Smooth muscle cell of the brain vasculature (primary cell): ENCODE measurements around the gene LEMD2.
"Not testable (repeated sequence)": the region's sequence is repeated elsewhere in the genome, so short reads cannot be mapped to it uniquely, and the experiment has no call there.

Source experiments
- DNase-seq: peaks from one replicate; pipeline ENCODE4 v3.0.0-alpha.2; 2012; ENCODE audit warnings: low read depth, low spot score

The LEMD2 gene

DNA sequence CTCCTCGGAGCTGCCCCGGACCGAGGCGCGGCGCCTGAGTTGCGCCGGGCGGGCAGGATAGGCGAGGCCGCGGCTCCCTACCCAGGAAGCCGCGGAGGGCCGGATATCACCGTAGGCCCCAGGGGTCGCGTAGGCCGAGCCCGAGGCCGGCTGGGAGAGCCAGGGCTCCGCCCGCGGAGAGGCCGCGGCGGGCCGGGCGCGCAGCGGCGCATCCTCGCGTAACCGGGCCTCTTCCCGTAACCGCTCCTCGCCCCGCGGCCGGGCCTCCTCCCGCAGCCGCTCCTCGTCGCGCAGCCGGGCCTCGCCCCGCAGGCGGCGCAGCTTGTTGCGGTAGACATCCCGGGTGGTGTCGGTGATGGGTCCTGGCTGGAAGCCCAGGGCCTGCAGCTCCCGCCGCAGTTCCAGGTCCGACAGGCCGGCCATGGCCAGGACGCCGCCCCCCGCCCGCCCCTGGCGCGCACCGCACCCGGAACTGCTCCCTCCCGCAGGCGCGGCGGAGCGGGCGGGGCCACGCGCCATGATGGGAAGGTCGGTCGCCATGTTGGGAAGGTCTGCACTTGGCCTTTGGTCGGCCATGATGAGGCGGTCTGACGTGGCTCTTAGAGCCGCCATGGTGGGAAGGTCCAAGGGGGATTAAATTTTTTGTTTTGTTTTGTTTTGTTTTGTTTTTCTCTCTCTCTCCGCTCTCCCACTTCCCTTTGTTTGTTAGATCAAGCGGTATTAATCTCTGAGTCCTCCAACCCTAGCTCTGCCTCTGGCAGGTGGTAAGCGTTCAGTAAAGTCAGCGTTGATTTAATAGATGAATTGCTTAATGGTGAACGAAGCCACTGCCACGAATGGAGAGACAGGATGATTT is at the start of gene LEMD2:
LEMD2 (minus strand) TSS at position 437 of the 856 bp plus-strand sequence; CDS start at position 423, 14 bp downstream.
- peak; percentile 88 for DNase-seq

DNA sequence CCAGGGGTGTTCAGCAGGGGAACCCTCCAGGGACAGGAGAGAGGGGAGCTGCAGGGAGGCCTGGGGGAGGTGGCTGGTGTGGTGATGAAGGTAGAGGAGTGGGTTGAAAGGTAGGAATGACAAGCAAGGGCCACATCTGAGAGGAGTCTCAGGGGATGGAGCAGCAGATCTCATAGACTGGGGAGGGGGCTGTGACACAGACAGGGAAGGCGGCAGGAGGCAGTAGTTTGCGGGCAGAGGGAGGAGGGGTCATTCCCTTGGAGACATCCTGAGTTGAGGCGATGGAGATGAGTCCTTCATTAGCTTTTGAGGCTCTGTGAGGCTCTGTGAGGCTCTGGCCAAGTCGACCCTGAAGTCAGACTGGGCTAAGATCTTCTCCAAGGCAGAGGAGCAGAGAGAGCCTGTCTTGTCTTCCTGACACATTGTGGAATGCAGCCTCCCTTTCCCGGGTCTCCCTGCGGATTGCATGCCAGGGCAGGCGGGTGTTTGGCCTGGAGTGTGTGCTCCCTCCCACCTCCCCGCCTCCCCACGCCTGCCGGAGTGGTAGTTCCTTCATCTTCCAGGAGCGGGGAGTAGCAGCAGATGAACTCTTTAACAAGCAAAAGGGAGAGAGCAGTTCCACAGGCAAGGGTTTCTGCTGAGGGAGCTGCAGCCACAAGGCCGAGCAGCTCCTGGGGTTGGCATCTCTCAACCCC is 49.2 kb upstream of the LEMD2 start:
- DNase-seq = no peak

GRCh38 chr6:33836806-33837469 is 48.0 kb upstream of the LEMD2 start:
- no peak for DNase-seq

DNA sequence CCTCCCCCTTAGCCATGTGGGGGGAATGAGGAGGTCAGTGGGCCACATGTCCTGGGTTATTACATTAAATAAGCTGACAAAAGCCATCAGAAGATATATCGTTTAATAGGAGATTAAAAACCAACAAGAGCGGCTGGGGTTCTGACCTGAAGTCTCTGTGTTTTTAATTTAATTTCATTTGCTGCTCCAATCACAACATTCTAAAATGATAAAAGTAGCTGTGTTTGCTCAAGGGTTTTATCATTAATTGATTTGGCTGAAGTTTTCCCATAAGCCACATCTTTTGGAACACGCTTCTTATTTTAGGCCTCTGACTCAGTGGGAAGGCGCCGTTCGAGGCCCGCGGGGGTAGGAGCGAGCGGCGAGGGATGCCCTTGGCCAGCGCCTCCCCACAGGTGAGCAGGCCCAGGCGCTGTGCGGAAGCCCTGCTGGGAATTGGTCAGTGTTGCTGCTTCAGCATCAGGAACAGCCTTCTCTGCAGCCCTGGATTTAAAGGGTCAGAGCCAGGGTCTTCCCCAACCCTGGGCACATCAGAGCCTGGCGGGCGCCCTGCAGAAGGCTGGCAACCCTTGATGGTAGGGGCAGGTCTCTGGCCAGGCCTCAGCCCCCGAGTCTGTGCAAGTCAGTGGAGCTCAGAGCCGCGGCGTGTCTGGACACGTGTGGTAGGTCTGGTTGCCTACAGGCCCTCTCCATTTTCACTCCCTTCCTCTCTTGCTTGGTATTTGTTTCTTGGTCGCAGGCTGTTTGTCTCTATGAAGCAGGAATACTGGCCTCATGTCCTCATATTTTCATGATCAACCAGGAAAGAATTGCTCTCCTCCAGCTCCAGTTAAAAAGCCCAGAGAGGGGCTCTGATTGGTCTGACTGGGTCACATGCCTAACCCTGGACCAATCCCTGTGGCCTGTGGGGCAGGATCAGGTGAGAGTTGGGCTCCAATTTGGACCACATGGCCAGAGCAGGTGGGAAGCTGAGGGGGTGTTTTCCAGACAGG is 45.8 kb upstream of the LEMD2 start:
- no peak for DNase-seq

GRCh38 chr6:33833599-33833998 is 44.7 kb upstream of the LEMD2 start:
- no peak for DNase-seq

DNA sequence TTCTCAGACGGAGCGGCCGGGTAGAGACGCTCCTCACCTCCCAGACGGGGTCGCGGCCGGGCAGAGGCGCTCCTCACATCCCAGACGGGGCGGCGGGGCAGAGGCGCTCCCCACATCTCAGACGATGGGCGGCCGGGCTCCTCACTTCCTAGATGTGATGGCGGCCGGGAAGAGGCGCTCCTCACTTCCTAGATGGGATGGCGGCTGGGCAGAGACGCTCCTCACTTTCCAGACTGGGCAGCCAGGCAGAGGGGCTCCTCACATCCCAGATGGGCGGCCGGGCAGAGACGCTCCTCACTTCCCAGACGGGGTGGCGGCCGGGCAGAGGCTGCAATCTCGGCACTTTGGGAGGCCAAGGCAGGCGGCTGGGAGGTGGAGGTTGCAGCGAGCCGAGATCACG is 43.9 kb upstream of the LEMD2 start:
- DNase-seq = not testable (repeated sequence)

DNA sequence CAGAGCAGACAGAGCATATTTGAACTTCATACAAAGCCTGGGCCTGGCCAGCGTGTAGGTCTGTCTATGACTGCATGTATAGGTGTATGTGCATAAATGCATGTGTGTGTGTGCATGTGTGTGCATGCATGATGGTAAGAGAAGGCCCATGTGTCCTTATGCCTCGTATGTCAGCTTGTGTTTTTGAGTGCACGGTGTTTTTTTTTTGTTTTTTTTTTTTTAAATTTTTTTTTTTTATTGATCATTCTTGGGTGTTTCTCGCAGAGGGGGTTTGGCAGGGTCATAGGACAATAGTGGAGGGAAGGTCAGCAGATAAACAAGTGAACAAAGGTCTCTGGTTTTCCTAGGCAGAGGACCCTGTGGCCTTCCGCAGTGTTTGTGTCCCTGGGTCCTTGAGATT is 42.8 kb upstream of the LEMD2 start:
- DNase-seq = not testable (repeated sequence)

DNA sequence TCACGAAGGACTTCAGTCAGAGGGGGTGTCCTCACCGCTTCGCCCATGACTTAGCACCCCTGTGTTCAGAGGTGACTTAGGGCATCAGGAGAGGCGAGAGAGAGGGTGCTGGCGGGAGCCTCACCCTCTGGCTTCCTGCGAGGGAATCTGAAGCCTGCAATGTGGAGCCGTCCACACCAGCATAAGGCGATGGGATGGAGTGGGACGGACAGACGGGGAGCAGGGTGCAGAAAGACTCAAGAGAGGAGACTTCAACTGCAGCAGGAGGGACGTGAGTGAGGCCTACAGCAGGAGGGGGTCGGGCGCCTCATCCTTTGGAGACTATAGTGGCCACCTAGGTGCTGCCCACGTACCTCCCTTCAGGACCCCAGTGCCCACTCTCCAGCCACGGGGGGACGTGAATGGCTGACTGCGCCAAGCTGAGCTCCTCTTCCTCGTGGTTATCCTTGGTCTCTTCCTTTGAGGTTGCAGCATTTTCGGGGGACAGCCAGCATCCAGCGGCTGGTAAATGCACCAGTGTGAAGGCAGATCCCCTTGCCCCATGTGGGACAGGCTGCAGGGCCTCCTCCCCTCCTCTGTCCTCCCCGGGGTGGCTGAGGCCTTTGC is 41.8 kb upstream of the LEMD2 start:
- DNase-seq = no peak

DNA sequence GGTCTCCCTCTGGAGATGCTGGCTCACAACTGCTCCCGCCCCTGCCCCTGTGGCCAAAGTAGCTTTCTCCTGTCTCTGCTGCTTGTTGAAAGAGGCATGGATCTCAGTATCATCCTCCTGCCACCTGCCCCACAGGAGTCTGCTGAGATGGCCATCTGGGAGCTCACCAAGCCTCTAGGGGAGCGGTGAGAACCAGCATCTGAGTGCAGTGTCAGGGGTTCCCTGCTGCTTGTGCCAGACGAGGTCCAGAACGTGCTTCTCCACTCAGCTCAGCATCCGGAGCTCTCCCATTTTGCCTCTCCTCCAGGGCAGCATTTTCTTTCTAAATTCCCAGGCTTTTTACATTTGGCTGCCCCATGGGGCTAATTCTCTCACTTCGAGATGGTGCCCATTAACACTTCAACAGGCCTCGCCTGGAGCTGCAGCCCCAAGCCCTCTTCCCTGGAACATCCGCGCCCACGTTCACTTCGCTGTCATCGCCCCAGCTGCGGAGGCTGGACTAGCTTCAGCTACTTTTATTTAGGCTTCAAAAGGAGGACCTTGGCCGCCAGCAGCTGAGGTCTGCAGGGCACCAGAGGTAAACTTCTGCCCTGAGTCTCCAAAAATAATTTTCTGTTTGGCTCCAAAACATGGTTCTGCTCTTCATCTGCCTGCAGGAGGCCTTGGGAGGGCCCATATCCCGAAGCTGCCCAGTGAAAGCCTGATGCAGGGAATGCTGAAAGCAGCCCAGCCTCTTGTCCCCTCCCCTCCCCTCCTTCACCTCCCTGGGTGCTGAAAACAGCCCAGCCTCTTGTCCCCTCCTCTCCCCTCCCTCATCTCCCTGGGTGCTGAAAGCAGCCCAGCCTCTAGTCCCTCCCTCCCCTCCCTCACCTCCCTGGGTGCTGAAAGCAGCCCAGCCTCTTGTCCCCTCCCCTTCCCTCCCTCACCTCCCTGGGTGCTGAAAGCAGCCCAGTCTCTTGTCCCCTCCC is 40.1 kb upstream of the LEMD2 start:
- no peak for DNase-seq

DNA sequence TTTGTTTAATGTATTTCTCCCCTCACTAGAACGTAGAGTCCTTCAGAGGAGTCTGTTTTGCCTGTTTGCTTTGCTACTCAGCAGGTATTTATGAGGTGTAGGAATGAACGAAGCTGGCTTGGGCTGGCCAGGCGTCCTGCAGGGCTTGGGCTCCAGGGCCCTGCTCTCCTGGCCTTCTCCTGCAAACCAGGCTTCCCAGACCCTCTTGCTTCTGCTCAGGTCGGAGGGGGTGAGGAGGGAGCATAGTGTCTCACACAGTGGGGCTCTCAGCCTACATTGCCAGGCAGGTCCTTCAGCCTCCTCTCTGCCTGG is 39.5 kb upstream of the LEMD2 start:
- DNase-seq = no peak

- peak; percentile 82 for DNase-seq
Observed at GRCh38 chr6:33827546-33828451, 38.9 kb upstream of the LEMD2 start.

- DNase-seq = no peak
Observed at GRCh38 chr6:33826537-33826936, 37.6 kb upstream of the LEMD2 start.

DNA sequence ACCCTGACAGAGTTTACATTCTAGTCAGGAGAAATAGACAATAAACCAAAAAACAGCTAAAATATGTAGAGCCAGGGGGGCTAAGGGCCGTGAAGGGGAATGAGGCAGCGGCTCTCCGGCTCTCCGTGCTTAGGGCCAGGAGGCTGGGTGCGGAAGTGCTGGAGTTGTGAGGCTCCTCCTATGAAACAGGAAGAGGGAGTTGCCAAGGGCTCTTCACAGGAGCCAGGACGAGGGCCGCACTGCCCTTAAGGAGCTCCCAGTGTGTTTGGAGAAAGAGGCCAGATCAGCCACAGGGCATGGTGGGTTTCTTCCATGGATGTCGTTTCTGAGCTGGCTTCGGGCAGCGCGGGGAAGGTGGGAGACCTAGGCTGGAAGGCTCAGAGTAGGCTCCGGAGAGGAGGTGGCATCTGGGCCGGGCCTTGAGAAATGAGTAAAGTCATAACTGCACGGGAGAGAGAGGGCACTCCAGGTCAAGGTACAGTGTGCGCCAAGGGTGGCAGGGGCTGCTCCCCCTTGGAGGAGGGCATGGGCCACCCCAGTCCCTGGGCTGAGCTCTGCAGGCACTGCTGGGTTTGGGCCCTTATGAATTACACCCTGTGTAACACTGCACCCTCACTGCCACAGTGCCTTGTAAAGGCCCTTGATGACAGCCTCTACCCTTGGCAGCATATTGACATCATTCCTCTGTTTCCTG is 35.7 kb upstream of the LEMD2 start:
- DNase-seq = no peak

- DNase-seq = no peak
Observed at GRCh38 chr6:33823806-33824205, 34.9 kb upstream of the LEMD2 start.

GRCh38 chr6:33822575-33823395 is 33.9 kb upstream of the LEMD2 start:
- no peak for DNase-seq

GRCh38 chr6:33820784-33821520 is 32.0 kb upstream of the LEMD2 start:
- no peak for DNase-seq

- DNase-seq = no peak
Observed at GRCh38 chr6:33820243-33820642, 31.3 kb upstream of the LEMD2 start.
